Panc1 (cell line): ENCODE measurements around the gene CAMK1D. TPM values are rescaled to one million over a fixed set of nuclear protein-coding genes. Genes with fewer than 3 reads are reported as not detected.

ENCODE experiments used
- ATAC-seq: fragments of 200-7000 bp; cut with Tn5 transposase; 2 replicates; pipeline ENCODE4 v1.9.1; 2020; ENCODE audit warnings: mild to moderate bottlenecking, moderate library complexity
- BruUV-seq: library from RNA; stranded (reverse); fragments of 400-500 nt; replicated peaks from 2 replicates; lab custom pipeline; 2021; lab: Mats Ljungman, UMichigan
- CTCF ChIA-PET: fragments of 300-600 bp; sonication (Branson Sonifier 250); formaldehyde crosslinking; loops from one replicate; lab custom pipeline; 2022; ENCODE audit warnings: antibody characterized with exemption; lab: Charles Lee
- POLR2A ChIA-PET: fragments of 300-600 bp; sonication (Branson Sonifier 250); formaldehyde crosslinking; loops from one replicate; lab custom pipeline; 2022; ENCODE audit warnings: antibody characterized with exemption; lab: Charles Lee
- DNase-seq: peaks from one replicate; pipeline ENCODE4 v3.0.0-alpha.2; 2010; ENCODE audit warnings: low read depth, low spot score
- H3K27ac ChIP-seq: 2 replicates; pipeline ENCODE4 v1.5.1; 2011; ENCODE audit warnings: mild to moderate bottlenecking, low read length, inconsistent platforms
- H3K27me3 ChIP-seq: fragments of 200-500 bp; sonication (Bioruptor generic); 2 replicates; pipeline ENCODE4 v1.6.0; 2014; ENCODE audit warnings: low read length, inconsistent platforms; ENCODE audit not compliant: control insufficient read depth, insufficient read depth
- H3K36me3 ChIP-seq: fragments of 200-500 bp; sonication (Bioruptor generic); 2 replicates; pipeline ENCODE4 v1.5.1; 2014; ENCODE audit warnings: inconsistent platforms, mild to moderate bottlenecking, low read length, moderate library complexity; ENCODE audit not compliant: control insufficient read depth, insufficient read depth
- H3K4me1 ChIP-seq: 2 replicates; pipeline ENCODE4 v1.5.1; 2011; ENCODE audit warnings: inconsistent platforms, mild to moderate bottlenecking, low read length, moderate library complexity; ENCODE audit not compliant: control insufficient read depth, insufficient read depth
- H3K4me3 ChIP-seq, 2 experiments: 2 replicates each; pipeline ENCODE4 v1.5.1; 2011 to 2012; ENCODE audit warnings: low read depth in 2 of 2, low read length in 2 of 2, mild to moderate bottlenecking in 2 of 2, inconsistent platforms in 1 of 2, moderate library complexity in 1 of 2
- H3K9me3 ChIP-seq: fragments of 200-500 bp; sonication (Bioruptor generic); 2 replicates; pipeline ENCODE4 v1.5.1; 2014; ENCODE audit warnings: low read depth, mild to moderate bottlenecking, inconsistent platforms, low read length, moderate library complexity; ENCODE audit not compliant: control insufficient read depth, insufficient read depth
- POLR2AphosphoS5 ChIP-seq: IDR thresholded peaks from 2 replicates; pipeline ENCODE4 v1.6.1; 2012; ENCODE audit warnings: mild to moderate bottlenecking, low read depth, low read length, moderate library complexity
- SIN3A ChIP-seq: IDR thresholded peaks from 2 replicates; pipeline ENCODE4 v1.6.1; 2012; ENCODE audit warnings: low read depth, mild to moderate bottlenecking, low read length, moderate library complexity, borderline replicate concordance; ENCODE audit not compliant: insufficient read depth
- TCF7L2 ChIP-seq: IDR thresholded peaks from 2 replicates; pipeline ENCODE4 v1.6.1; 2011; ENCODE audit warnings: mild to moderate bottlenecking, low read depth, low read length, inconsistent platforms
- in situ Hi-C: cut with HindIII; loops from 2 replicates; pipeline ENCODE4 v1.10.0; 2016; ENCODE audit warnings: low sequenced_read_pairs, low pct_unique_long_range_greater_than_20kb
- intact Hi-C: fragments of 100-400 bp; cut with micrococcal nuclease; formaldehyde crosslinking; loops from one replicate; pipeline ENCODE4 v1.10.0; 2022; ENCODE audit not compliant: unreplicated experiment
- total RNA-seq: library from RNA; stranded (reverse); gene quantifications from one replicate; pipeline ENCODE4 v1.2.1, GENCODE V29; 2021; ENCODE audit not compliant: unreplicated experiment
- TF ChIP-seq, protein P1 (sequence below), 2 experiments: IDR thresholded peaks; 2 replicates each; pipeline ENCODE4 v1.6.1; 2011 to 2012; ENCODE audit warnings: low read depth in 2 of 2, control low read depth in 1 of 2, low read length in 1 of 2, mild to moderate bottlenecking in 1 of 2, moderate library complexity in 1 of 2; ENCODE audit not compliant: insufficient read depth in 1 of 2
- TF ChIP-seq, protein P2 (sequence below): fragments of 450-650 bp; IDR thresholded peaks from 2 replicates; pipeline ENCODE4 v1.5.1; 2017; ENCODE audit warnings: mild to moderate bottlenecking

CAMK1D gene
- total RNA-seq, 1 experiment from 2014 or later, result 5.7 TPM

DNA sequence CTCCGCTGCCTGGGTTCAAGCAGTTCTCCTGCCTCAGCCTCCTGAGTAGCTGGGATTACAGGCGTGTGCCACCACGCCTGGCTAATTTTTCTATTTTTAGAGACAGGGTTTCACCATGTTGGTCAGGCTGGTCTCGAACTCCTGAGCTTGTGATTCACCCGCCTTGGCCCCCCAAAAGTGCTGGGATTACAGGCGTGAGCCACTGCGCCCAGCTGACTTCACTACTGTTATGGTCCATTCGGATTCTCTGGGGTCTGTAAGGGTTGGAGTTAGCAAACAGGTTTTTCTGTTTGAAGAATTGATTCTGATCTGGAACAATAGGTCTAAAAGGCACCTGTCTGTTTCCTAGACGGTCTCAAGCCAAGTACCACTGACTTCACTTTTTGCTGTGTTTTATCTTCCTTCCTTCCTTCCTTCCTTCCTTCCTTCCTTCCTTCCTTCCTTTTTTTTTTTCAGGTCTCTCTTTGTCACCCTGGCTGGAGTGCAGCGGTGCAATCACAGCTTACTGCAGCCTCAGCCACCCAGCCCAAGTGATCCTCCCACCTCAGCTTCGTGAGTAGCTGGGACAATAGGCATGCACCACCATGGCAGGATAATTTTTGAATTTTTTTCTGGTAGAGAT is 192.2 kb downstream of the CAMK1D start:
- no peaks in the 10 kb centered on the region for H3K36me3 ChIP-seq
- no peak overlapping the region for H3K27ac ChIP-seq
- TF ChIP-seq, protein P1, sequence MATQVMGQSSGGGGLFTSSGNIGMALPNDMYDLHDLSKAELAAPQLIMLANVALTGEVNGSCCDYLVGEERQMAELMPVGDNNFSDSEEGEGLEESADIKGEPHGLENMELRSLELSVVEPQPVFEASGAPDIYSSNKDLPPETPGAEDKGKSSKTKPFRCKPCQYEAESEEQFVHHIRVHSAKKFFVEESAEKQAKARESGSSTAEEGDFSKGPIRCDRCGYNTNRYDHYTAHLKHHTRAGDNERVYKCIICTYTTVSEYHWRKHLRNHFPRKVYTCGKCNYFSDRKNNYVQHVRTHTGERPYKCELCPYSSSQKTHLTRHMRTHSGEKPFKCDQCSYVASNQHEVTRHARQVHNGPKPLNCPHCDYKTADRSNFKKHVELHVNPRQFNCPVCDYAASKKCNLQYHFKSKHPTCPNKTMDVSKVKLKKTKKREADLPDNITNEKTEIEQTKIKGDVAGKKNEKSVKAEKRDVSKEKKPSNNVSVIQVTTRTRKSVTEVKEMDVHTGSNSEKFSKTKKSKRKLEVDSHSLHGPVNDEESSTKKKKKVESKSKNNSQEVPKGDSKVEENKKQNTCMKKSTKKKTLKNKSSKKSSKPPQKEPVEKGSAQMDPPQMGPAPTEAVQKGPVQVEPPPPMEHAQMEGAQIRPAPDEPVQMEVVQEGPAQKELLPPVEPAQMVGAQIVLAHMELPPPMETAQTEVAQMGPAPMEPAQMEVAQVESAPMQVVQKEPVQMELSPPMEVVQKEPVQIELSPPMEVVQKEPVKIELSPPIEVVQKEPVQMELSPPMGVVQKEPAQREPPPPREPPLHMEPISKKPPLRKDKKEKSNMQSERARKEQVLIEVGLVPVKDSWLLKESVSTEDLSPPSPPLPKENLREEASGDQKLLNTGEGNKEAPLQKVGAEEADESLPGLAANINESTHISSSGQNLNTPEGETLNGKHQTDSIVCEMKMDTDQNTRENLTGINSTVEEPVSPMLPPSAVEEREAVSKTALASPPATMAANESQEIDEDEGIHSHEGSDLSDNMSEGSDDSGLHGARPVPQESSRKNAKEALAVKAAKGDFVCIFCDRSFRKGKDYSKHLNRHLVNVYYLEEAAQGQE (IDR thresholded peaks at IDR 0.05; ENCODE audit: insufficient read depth in 1 of 2, low read depth in 2 of 2, low read length in 1 of 2), result no peak
- TF ChIP-seq SIN3A (no peak), TCF7L2 (no peak), POLR2AphosphoS5 (no peak)
- TF ChIP-seq, protein P2, sequence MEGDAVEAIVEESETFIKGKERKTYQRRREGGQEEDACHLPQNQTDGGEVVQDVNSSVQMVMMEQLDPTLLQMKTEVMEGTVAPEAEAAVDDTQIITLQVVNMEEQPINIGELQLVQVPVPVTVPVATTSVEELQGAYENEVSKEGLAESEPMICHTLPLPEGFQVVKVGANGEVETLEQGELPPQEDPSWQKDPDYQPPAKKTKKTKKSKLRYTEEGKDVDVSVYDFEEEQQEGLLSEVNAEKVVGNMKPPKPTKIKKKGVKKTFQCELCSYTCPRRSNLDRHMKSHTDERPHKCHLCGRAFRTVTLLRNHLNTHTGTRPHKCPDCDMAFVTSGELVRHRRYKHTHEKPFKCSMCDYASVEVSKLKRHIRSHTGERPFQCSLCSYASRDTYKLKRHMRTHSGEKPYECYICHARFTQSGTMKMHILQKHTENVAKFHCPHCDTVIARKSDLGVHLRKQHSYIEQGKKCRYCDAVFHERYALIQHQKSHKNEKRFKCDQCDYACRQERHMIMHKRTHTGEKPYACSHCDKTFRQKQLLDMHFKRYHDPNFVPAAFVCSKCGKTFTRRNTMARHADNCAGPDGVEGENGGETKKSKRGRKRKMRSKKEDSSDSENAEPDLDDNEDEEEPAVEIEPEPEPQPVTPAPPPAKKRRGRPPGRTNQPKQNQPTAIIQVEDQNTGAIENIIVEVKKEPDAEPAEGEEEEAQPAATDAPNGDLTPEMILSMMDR, result no peak
- H3K4me3 ChIP-seq, result no peak overlapping the region
- intact Hi-C loops (no loop called here), in situ Hi-C loops (no loop called here)
- DNase-seq (no peak), ATAC-seq (no peak)
- CTCF ChIA-PET, result interaction anchor here (0.5 to 0.6 kb wide), 3 partner anchors 111 to 318 kb away, joined by 4 to 7 read pairs (median 4); no protein-coding TSS in a partner anchor
- no peaks in the 10 kb centered on the region for H3K27me3 ChIP-seq
- BruUV-seq, result no TSS peak
- POLR2A ChIA-PET, result no interaction called here
- no peaks in the 10 kb centered on the region for H3K9me3 ChIP-seq
- no peaks in the 10 kb centered on the region for H3K4me1 ChIP-seq

DNA sequence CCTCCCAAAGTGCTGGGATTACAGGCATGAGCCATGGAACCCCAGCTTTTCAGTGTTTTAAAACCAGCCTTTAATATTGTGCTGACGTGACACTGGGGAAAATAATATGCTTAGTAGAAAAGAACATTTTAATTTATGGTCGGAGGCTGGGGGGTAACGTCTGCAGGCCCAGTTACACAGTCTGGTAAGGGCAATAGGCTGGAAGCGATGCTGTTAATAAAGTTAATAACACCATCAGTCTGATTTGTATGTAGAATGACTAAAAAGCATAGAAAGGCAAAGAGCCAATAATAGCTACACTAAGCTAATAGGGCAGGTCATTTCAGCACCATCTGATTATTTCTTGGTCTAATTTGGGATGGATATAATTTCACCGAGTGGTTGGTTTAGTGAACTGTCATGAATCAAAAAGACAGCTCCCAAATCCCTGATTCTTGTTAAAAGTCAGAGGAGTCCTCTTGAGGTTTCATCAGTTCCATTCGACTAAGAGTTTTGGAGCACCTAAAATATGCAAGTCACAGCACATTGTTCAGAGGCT is 192.9 kb downstream of the CAMK1D start:
- ChIA-PET CTCF (interaction anchor here (0.5 to 0.6 kb wide), 2 partner anchors 110 to 318 kb away, joined by 4 to 7 read pairs; no protein-coding TSS in a partner anchor), POLR2A (no interaction called here)
- BruUV-seq, result no TSS peak
- no peak overlapping the region for H3K27ac ChIP-seq
- intact Hi-C loops, result no loop called here
- TF ChIP-seq SIN3A (no peak), POLR2AphosphoS5 (no peak), TCF7L2 (no peak)
- TF ChIP-seq, protein P1 (IDR thresholded peaks at IDR 0.05; ENCODE audit: insufficient read depth in 1 of 2, low read depth in 2 of 2, low read length in 1 of 2), result no peak
- TF ChIP-seq, protein P2, result no peak
- no peak for DNase-seq
- no peak for ATAC-seq
- no peak overlapping the region for H3K4me3 ChIP-seq
- no peaks in the 10 kb centered on the region for H3K27me3 ChIP-seq
- no peaks in the 10 kb centered on the region for H3K4me1 ChIP-seq
- no peaks in the 10 kb centered on the region for H3K36me3 ChIP-seq
- H3K9me3 ChIP-seq, result no peaks in the 10 kb centered on the region
- in situ Hi-C loops, result no loop called here
